ENCODE results near the gene BCL11A. TPM values are rescaled to one million over a fixed set of nuclear protein-coding genes. Genes with fewer than 3 reads are reported as not detected.

BCL11A gene
- total RNA-seq, 1 donor from 2014 or later: 331 TPM

- peak; percentile 72 for DNase-seq
- peak overlapping the region; percentile 76 for H3K4me3 Mint-ChIP-seq
Measured at GRCh38 chr2:60439219-60439974, 114.1 kb downstream of the BCL11A start.

DNA sequence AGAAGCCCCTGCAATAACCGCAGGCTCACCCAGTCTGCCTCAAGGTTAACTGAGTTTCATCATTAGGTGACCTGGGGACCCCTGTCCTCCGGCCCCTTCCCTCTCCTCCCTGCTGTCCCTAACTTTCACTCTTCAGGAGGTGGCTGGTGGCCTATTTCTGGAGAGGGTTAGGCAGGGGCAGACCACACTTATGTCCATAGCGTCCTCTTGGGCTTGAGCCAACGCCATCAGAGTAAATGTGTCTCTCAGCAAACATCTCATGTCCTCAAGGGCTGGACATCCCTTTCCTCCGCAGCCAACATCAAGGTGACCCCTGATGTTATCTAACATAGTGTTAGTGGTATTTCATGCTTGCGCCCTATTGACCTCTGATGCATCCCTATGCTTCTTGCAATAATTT lies 114.8 kb downstream of the BCL11A start:
- ATAC-seq (ENCODE audit: low read depth) (no peak), DNase-seq (no peak)
- Mint-ChIP-seq H3K27ac (peak overlapping the region; percentile 99), H3K9me3 (no peaks in the 10 kb centered on the region), H3K27me3 (no peaks in the 10 kb centered on the region), H3K4me3 (peak overlapping the region; percentile 76), H3K36me3 (ENCODE audit: low read depth) (no peaks in the 10 kb centered on the region), H3K4me1 (peaks cover 81% of the 10 kb centered on the region)
- no peak for TF ChIP-seq CTCF (IDR thresholded peaks at IDR 0.05)
- intact Hi-C loops (cut with micrococcal nuclease): loop anchor here (1.0 to 10.0 kb wide), 8 partner anchors 9 to 554 kb away; no protein-coding TSS in a partner anchor
- POLR2A ChIA-PET: interaction anchor here (0.8 to 5.2 kb wide), 18 partner anchors 8 to 126 kb away, joined by 3 to 69 read pairs (median 10); no protein-coding TSS in a partner anchor
- CTCF ChIA-PET: interaction anchor here (1.8 to 2.6 kb wide), 3 partner anchors 72 to 110 kb away, joined by 5 to 26 read pairs (median 11); no protein-coding TSS in a partner anchor

More at GRCh38 chr2:60439219-60439974, 114.1 kb downstream of the BCL11A start:
- ATAC-seq (ENCODE audit: low read depth): peak; percentile 93
- POLR2A ChIA-PET: interaction anchor here (0.5 to 5.2 kb wide), 41 partner anchors 8 to 1034 kb away, joined by 3 to 69 read pairs (median 5); partner anchors contain the start of gene BCL11A
- intact Hi-C loops (cut with micrococcal nuclease): loop anchor here (1.0 to 10.0 kb wide), 8 partner anchors 8 to 555 kb away; no protein-coding TSS in a partner anchor
- H3K9me3 Mint-ChIP-seq: peaks cover 2% of the 10 kb centered on the region
- CTCF ChIA-PET: interaction anchor here (0.7 to 2.6 kb wide), 21 partner anchors 9 to 551 kb away, joined by 3 to 26 read pairs (median 5); no protein-coding TSS in a partner anchor
- no peaks in the 10 kb centered on the region for H3K27me3 Mint-ChIP-seq
- H3K27ac Mint-ChIP-seq: peak overlapping the region; percentile 99
- H3K36me3 Mint-ChIP-seq (ENCODE audit: low read depth): peaks cover 3% of the 10 kb centered on the region
- peaks cover 83% of the 10 kb centered on the region for H3K4me1 Mint-ChIP-seq
- TF ChIP-seq CTCF (IDR thresholded peaks at IDR 0.05): no peak

GRCh38 chr2:60438131-60438530 lies 115.3 kb downstream of the BCL11A start:
- no peak overlapping the region for H3K4me3 Mint-ChIP-seq
- CTCF ChIA-PET: no interaction called here
- no peaks in the 10 kb centered on the region for H3K27me3 Mint-ChIP-seq

DNA sequence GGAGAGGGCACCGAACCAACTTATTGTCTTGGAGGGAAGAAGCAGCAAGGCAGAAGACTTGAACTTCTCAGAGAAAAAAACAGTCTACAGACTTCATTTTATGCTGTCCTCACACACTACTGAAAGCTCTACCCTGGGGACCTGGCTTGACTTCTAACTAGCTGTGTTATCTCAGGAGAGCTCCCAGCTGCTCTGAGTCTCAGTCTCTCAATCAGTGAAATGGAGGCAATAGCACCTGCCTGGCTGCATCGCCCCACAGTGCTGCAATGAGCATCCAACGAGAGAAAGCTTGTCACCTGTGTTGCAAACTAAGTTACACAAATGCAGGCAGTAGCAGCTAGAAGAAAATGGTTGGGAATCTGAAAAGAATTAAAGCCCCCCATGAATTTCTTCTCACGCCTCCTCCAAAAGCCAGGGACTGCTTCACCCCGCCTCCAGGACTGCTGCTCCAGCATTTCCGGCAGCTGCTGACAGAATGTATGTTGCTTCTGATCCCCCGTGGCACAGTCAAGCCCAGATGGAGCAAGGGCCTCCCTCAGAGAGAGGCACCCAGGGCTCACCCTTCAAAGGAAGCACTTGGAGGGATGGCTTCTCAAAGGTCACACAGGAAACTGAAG lies 116.3 kb downstream of the BCL11A start:
- peaks cover 84% of the 10 kb centered on the region for H3K4me1 Mint-ChIP-seq
- peak overlapping the region; percentile 62 for H3K27ac Mint-ChIP-seq
- no peak overlapping the region for H3K4me3 Mint-ChIP-seq
- TF ChIP-seq CTCF (IDR thresholded peaks at IDR 0.05): no peak
- POLR2A ChIA-PET: interaction anchor here (0.6 to 2.6 kb wide), 2 partner anchors 10 to 25 kb away, joined by 4 to 12 read pairs; no protein-coding TSS in a partner anchor
- no peak for ATAC-seq (ENCODE audit: low read depth)
- no peaks in the 10 kb centered on the region for H3K36me3 Mint-ChIP-seq (ENCODE audit: low read depth)
- H3K9me3 Mint-ChIP-seq: no peaks in the 10 kb centered on the region
- no peak for DNase-seq
- intact Hi-C loops (cut with micrococcal nuclease): loop anchor here (10.0 kb wide), 1 partner anchor 552 kb away; no protein-coding TSS in a partner anchor
- no peaks in the 10 kb centered on the region for H3K27me3 Mint-ChIP-seq
- CTCF ChIA-PET: no interaction called here

More at GRCh38 chr2:60438131-60438530, 115.3 kb downstream of the BCL11A start:
- H3K9me3 Mint-ChIP-seq: no peaks in the 10 kb centered on the region
- H3K27ac Mint-ChIP-seq: peak overlapping the region; percentile 62
- no peak for DNase-seq
- no peaks in the 10 kb centered on the region for H3K36me3 Mint-ChIP-seq (ENCODE audit: low read depth)
- peaks cover 82% of the 10 kb centered on the region for H3K4me1 Mint-ChIP-seq
- intact Hi-C loops (cut with micrococcal nuclease): loop anchor here (2.0 to 10.0 kb wide), 2 partner anchors 79 to 553 kb away; no protein-coding TSS in a partner anchor
- ATAC-seq (ENCODE audit: low read depth): no peak
- POLR2A ChIA-PET: interaction anchor here (2.6 to 4.1 kb wide), 2 partner anchors 9 to 86 kb away, joined by 12 to 69 read pairs; no protein-coding TSS in a partner anchor
- TF ChIP-seq CTCF (IDR thresholded peaks at IDR 0.05): no peak

All from activated B cell treated with CpG ODN at 0.5 μM for 24 hours (primary cell).